HEK293 (cell line): Measurements from ENCODE around the gene KLK13.

Experiments
- CTCF ChIA-PET: fragments of 350-600 bp; formaldehyde crosslinking; extraction: SDS; loops from one replicate; lab custom pipeline; 2021; ENCODE audit warnings: antibody characterized with exemption; lab: Yijun Ruan, JAX
- POLR2A ChIA-PET: fragments of 300-600 bp; formaldehyde crosslinking; extraction: SDS; loops from one replicate; lab custom pipeline; 2020; ENCODE audit warnings: antibody characterized with exemption, inconsistent platforms; lab: Yijun Ruan, JAX
- H3K27ac ChIP-seq: fragments of 200-500 bp; sonication (Bioruptor generic); 2 replicates; pipeline ENCODE4 v1.5.1; 2014; ENCODE audit warnings: low read depth, low read length, control low read depth, inconsistent platforms; ENCODE audit errors: extremely low read depth
- H3K36me3 ChIP-seq, 2 experiments: fragments of 200-500 bp in 1 of 2; sonication (Bioruptor generic) in 1 of 2; 1 replicate in 1 of 2; 2 replicates in 1 of 2; pipeline ENCODE4 v1.5.1; 2014 to 2017; ENCODE audit warnings: inconsistent platforms in 2 of 2, low read length in 2 of 2; ENCODE audit not compliant: control insufficient read depth in 2 of 2, insufficient read depth in 1 of 2
- H3K4me1 ChIP-seq: fragments of 200-500 bp; sonication (Bioruptor generic); 2 replicates; pipeline ENCODE4 v1.5.1; 2014; ENCODE audit warnings: mild to moderate bottlenecking, low read length, inconsistent platforms; ENCODE audit not compliant: control insufficient read depth, insufficient read depth
- H3K4me3 ChIP-seq: 2 replicates; pipeline ENCODE4 v1.5.1; 2011; ENCODE audit warnings: low read depth, mild to moderate bottlenecking, control low read depth, low read length, moderate library complexity
- H3K9me3 ChIP-seq: fragments of 200-500 bp; sonication (Bioruptor generic); 2 replicates; pipeline ENCODE4 v1.5.1; 2014; ENCODE audit warnings: low read depth, low read length, inconsistent platforms; ENCODE audit not compliant: control insufficient read depth, insufficient read depth
- PATZ1 ChIP-seq: fragments of 450-650 bp; formaldehyde crosslinking; IDR thresholded peaks from 2 replicates; pipeline ENCODE4 v1.5.1; 2016; ENCODE audit warnings: missing biosample characterization, missing genetic modification characterization
- REST ChIP-seq: fragments of 450-650 bp; formaldehyde crosslinking; IDR thresholded peaks from 2 replicates; pipeline ENCODE4 v1.5.1; 2016; ENCODE audit warnings: missing biosample characterization, missing genetic modification characterization
- SALL2 ChIP-seq: fragments of 450-650 bp; formaldehyde crosslinking; IDR thresholded peaks from 2 replicates; pipeline ENCODE4 v1.5.0; 2017; ENCODE audit warnings: missing biosample characterization, mild to moderate bottlenecking, missing genetic modification characterization, borderline replicate concordance
- ZNF146 ChIP-seq: fragments of 450-650 bp; formaldehyde crosslinking; IDR thresholded peaks from 2 replicates; pipeline ENCODE4 v1.5.1; 2016; ENCODE audit warnings: missing biosample characterization, missing genetic modification characterization
- ZNF248 ChIP-seq: fragments of 450-650 bp; formaldehyde crosslinking; IDR thresholded peaks from 2 replicates; pipeline ENCODE4 v1.5.1; 2017; ENCODE audit warnings: missing biosample characterization, missing genetic modification characterization
- ZNF292 ChIP-seq: fragments of 450-650 bp; formaldehyde crosslinking; IDR thresholded peaks from 2 replicates; pipeline ENCODE4 v1.5.1; 2016; ENCODE audit warnings: low read depth, missing biosample characterization, missing genetic modification characterization, borderline replicate concordance
- ZNF423 ChIP-seq: fragments of 450-650 bp; formaldehyde crosslinking; IDR thresholded peaks from 2 replicates; pipeline ENCODE4 v1.5.1; 2016; ENCODE audit warnings: missing biosample characterization, missing genetic modification characterization
- ZNF549 ChIP-seq: fragments of 450-650 bp; IDR thresholded peaks from 2 replicates; pipeline ENCODE4 v1.5.1; 2018; ENCODE audit warnings: missing biosample characterization, missing genetic modification characterization, mild to moderate bottlenecking, inconsistent platforms, moderate library complexity
- ZNF596 ChIP-seq: fragments of 450-650 bp; IDR thresholded peaks from 2 replicates; pipeline ENCODE4 v1.5.0; 2018; ENCODE audit warnings: missing biosample characterization, mild to moderate bottlenecking, missing genetic modification characterization, moderate library complexity
- ZNF621 ChIP-seq: fragments of 450-650 bp; formaldehyde crosslinking; IDR thresholded peaks from 2 replicates; pipeline ENCODE4 v1.5.1; 2017; ENCODE audit warnings: missing biosample characterization, missing genetic modification characterization
- ZNF785 ChIP-seq: fragments of 450-650 bp; formaldehyde crosslinking; IDR thresholded peaks from 2 replicates; pipeline ENCODE4 v1.5.1; 2016; ENCODE audit warnings: missing biosample characterization, missing genetic modification characterization
- ZNF791 ChIP-seq: fragments of 450-650 bp; formaldehyde crosslinking; IDR thresholded peaks from 2 replicates; pipeline ENCODE4 v1.5.1; 2016; ENCODE audit warnings: missing biosample characterization, missing genetic modification characterization
- ZNF830 ChIP-seq: fragments of 450-650 bp; IDR thresholded peaks from 2 replicates; pipeline ENCODE4 v1.5.0; 2018; ENCODE audit warnings: missing biosample characterization, missing genetic modification characterization, low read depth, mild to moderate bottlenecking, moderate library complexity
- TF ChIP-seq, protein P1 (sequence below): fragments of 450-650 bp; formaldehyde crosslinking; IDR thresholded peaks from 2 replicates; pipeline ENCODE4 v1.5.1; 2016; ENCODE audit warnings: missing biosample characterization, missing genetic modification characterization
- TF ChIP-seq, protein P2 (sequence below): fragments of 450-650 bp; formaldehyde crosslinking; IDR thresholded peaks from 2 replicates; pipeline ENCODE4 v1.5.1; 2016; ENCODE audit warnings: missing biosample characterization, missing genetic modification characterization, borderline replicate concordance

Gene KLK13

GRCh38 chr19:51071095-51071405 lies 6.2 kb upstream of the KLK13 start (continued):
- TF ChIP-seq REST (no peak), ZNF785 (tag by site-specific recombination) (no peak), SALL2 (tag by site-specific recombination) (no peak), ZNF596 (tag by site-specific recombination) (no peak), ZNF549 (tag by site-specific recombination) (no peak)

GRCh38 chr19:51070334-51071094 lies 5.6 kb upstream of the KLK13 start:
- Histone ChIP-seq H3K27ac (no peak overlapping the region), H3K4me3 (no peak overlapping the region), H3K9me3 (no peaks in the 10 kb centered on the region; the same call in 1 of the 2 replicates), H3K36me3 (no peaks in the 10 kb centered on the region), H3K4me1 (no peaks in the 10 kb centered on the region)
- POLR2A ChIA-PET, result no interaction called here
- no peak for TF ChIP-seq ZNF423 (tag by site-specific recombination)
- no peak for TF ChIP-seq ZNF791 (tag by site-specific recombination)
- TF ChIP-seq ZNF830 (tag by site-specific recombination), result no peak
- no peak for TF ChIP-seq ZNF621 (tag by site-specific recombination)
- TF ChIP-seq ZNF248 (tag by site-specific recombination), result no peak
- TF ChIP-seq, protein P1, sequence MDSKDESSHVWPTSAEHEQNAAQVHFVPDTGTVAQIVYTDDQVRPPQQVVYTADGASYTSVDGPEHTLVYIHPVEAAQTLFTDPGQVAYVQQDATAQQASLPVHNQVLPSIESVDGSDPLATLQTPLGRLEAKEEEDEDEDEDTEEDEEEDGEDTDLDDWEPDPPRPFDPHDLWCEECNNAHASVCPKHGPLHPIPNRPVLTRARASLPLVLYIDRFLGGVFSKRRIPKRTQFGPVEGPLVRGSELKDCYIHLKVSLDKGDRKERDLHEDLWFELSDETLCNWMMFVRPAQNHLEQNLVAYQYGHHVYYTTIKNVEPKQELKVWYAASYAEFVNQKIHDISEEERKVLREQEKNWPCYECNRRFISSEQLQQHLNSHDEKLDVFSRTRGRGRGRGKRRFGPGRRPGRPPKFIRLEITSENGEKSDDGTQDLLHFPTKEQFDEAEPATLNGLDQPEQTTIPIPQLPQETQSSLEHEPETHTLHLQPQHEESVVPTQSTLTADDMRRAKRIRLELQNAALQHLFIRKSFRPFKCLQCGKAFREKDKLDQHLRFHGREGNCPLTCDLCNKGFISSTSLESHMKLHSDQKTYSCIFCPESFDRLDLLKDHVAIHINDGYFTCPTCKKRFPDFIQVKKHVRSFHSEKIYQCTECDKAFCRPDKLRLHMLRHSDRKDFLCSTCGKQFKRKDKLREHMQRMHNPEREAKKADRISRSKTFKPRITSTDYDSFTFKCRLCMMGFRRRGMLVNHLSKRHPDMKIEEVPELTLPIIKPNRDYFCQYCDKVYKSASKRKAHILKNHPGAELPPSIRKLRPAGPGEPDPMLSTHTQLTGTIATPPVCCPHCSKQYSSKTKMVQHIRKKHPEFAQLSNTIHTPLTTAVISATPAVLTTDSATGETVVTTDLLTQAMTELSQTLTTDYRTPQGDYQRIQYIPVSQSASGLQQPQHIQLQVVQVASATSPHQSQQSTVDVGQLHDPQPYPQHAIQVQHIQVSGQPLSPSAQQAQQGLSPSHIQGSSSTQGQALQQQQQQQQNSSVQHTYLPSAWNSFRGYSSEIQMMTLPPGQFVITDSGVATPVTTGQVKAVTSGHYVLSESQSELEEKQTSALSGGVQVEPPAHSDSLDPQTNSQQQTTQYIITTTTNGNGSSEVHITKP, result no peak
- TF ChIP-seq, protein P2, sequence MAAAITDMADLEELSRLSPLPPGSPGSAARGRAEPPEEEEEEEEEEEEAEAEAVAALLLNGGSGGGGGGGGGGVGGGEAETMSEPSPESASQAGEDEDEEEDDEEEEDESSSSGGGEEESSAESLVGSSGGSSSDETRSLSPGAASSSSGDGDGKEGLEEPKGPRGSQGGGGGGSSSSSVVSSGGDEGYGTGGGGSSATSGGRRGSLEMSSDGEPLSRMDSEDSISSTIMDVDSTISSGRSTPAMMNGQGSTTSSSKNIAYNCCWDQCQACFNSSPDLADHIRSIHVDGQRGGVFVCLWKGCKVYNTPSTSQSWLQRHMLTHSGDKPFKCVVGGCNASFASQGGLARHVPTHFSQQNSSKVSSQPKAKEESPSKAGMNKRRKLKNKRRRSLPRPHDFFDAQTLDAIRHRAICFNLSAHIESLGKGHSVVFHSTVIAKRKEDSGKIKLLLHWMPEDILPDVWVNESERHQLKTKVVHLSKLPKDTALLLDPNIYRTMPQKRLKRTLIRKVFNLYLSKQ (tag by site-specific recombination), result no peak
- TF ChIP-seq PATZ1 (tag by site-specific recombination), result no peak
- no peak for TF ChIP-seq ZNF292 (tag by site-specific recombination)
- no peak for TF ChIP-seq ZNF146 (tag by site-specific recombination)
- TF ChIP-seq, all 188 proteins: peak for 0
- CTCF ChIA-PET, result no interaction called here
